GM13977 (cell line): ENCODE measurements around the gene CLDN4.
"Not testable (repeated sequence)": the region's sequence is repeated elsewhere in the genome, so short reads cannot be mapped to it uniquely, and the experiment has no call there.

Experiments used
- DNase-seq: peaks from one replicate; pipeline ENCODE4 v3.0.0; 2012; ENCODE audit warnings: low spot score
- in situ Hi-C: fragments of 300-500 bp; cut with MboI; formaldehyde crosslinking; loops from one replicate; pipeline ENCODE4 v1.12.0; 2022; ENCODE audit warnings: low sequenced_read_pairs, low pct_unique_long_range_greater_than_20kb, mixed read lengths, inconsistent platforms; ENCODE audit not compliant: unreplicated experiment
- TF ChIP-seq, protein P1 (sequence below): IDR thresholded peaks from 2 replicates; pipeline ENCODE4 v1.5.1; 2012; ENCODE audit warnings: mild to moderate bottlenecking, control low read depth; ENCODE audit not compliant: insufficient read depth; ENCODE audit errors: extremely low read depth, missing control alignments

The CLDN4 gene

DNA sequence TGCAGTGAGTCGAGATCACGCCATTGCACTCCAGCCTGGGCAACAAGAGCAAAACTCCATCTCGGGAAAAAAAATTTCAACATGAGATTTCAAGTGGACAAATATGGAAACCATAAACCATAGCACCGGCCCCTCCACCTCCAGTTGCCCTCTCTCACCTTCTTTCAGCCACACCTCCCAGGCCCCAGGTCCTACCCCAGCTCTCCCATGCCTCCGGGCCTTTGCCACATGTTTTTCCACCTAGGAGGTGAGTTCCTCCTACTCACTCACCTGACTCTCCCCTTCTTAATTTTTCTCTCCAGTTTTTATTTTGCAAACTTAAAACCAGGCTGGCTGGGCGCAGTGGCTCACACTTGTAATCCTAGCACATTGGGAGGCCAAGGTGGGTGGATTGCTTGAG, 13.7 kb upstream of the CLDN4 start:
- in situ Hi-C loops, result no loop called here
- no peak for DNase-seq
- TF ChIP-seq, protein P1, sequence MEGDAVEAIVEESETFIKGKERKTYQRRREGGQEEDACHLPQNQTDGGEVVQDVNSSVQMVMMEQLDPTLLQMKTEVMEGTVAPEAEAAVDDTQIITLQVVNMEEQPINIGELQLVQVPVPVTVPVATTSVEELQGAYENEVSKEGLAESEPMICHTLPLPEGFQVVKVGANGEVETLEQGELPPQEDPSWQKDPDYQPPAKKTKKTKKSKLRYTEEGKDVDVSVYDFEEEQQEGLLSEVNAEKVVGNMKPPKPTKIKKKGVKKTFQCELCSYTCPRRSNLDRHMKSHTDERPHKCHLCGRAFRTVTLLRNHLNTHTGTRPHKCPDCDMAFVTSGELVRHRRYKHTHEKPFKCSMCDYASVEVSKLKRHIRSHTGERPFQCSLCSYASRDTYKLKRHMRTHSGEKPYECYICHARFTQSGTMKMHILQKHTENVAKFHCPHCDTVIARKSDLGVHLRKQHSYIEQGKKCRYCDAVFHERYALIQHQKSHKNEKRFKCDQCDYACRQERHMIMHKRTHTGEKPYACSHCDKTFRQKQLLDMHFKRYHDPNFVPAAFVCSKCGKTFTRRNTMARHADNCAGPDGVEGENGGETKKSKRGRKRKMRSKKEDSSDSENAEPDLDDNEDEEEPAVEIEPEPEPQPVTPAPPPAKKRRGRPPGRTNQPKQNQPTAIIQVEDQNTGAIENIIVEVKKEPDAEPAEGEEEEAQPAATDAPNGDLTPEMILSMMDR, result no peak

DNA sequence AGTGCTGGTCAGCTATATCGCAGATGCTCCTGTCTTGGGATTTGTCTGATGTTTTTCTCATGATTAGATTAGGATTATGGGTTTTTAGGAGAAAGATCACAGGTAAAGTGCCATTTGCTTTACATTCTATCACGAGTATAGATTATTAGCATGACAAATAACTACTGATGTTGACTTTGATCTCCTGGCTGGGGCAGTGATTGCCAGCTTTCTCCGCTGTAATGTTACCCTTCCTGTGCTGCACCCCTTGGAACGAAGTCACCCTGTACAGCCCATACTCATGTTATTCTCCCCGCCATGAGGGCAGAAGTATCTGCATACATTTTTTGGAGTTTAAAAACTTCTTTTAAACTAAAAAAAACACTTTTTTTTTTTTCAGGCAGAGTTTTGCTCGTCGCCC, 10.8 kb upstream of the CLDN4 start:
- in situ Hi-C loops, result no loop called here
- no peak for DNase-seq
- TF ChIP-seq, protein P1, result no peak

DNA sequence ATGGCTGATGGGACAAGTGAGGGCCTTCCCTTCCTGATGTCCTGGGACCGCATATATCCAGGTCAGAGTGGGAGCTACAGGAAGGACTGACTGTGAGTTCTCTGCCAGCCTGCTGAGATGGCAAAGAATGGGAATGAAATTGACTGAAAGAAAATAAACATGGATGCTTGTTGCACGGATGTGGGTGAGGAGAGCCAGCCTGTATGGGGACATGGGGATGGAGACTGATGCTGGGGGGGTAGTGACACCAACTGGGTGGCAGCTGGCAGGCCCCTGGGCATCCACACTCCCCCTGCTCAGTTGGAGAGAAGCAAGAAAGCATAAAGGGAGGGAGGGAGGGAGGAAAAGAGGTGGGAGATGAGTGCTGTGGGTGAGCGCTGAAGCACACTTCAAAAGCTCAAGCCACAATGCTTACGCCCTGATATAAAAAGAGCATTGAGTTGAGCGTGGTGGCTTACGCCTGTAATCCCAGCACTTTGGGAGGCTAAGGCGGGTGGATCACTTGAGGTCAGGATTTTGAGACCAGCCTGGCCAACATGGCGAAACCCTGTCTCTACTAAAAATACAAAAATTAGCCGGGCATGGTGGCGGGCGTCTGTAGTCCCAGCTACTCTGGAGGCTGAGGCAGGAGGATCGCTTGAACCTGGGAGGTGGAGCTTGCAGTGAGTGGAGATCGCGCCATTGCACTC, 9.1 kb upstream of the CLDN4 start:
- in situ Hi-C loops, DNase-seq: not testable (repeated sequence)

DNA sequence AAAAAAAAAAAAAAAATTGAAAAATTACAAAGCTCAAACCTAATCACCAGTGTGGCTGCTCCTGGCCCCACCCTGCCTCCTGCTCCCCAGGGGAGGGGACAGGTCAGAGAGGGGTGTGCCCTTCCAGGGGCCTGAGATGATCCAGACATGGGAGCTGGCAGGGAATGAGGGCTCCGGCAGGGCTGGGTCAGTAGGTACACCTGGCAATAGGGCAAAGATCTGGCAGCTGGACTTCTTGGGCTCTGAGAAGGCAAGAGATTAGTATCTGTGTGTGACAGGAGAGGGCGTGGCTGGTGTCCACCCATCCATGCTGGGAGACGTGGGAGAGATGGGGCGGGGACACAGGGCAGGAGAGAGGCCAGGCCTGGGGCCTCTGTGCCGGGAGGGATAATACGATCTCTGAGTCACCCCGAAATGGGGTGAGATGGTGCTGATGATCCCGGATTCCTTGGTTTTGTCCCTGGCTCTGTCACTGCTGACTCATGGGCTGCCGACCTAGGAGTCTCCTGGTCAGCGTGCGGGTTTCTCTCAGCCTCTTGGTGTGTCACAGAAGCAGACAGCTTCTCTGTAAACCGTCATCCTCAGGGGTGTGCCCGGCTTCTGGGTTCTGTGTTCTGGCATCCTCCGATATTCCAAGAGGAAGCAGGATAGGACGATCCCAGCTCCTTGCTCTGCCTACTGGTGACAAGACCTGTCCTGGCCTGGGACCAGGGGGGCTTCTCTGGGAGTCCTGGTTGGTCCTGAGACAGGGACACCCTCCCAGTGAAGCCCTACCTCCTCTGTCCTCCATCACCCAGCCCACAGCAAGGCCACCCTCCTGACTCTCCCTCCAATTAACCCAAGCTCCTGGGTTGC, 8.2 kb upstream of the CLDN4 start:
- in situ Hi-C loops, result no loop called here
- DNase-seq, result no peak
- TF ChIP-seq, protein P1, result no peak

DNA sequence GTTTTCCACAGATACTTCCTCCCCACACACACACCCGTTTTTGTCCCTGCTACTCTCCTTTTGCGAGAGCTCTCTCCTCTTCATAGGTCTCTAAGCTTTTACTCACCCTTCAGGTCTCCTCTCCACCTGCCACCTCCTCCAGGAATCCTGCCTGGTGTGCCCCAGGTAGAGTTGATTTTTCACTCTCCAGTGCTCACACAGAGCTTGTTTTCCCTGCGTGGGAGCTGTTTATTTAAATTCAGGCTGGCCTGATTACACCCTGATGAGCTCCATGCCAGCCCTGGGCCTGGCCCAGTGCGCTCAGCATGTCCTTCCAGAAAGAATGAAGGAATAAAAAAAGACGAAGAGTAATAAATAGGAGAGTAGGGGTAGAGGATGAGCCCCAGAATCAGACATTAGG, 7.5 kb upstream of the CLDN4 start:
- DNase-seq, result no peak
- in situ Hi-C loops, result no loop called here
- TF ChIP-seq, protein P1, result no peak

DNA sequence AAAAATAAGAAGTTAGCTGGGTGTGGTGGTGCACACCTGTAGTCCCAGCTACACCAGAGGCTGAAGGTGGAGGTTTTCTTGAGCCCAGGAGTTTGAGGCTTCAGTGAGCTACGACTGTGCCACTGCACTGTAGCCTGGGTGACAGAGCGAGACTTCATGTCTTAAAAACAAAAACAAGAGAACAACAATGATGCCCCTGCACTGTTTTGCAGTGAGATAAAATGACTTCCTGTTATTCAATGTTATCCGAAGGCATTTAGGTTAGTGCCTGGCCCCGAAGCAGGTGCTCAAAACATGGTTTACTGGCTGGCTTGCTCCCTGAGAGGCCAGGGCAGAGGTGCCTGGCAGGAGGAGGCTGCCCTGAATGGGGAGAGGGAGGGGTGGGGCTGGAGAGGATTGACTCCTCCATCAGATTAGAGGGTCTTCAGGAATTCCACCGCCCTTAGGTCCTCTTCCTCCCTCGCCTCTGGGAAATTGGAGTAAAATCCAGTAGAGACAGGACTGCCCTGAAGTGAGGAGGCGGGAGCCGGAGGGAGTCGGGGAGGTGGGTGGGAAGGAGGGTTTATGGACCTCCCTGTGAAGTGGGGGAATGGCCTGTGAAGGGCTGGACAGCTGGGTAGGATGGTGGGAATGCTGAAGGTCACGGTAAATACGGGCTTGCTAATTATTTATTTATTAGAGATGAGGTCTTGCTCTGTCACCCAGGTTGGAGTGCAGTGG, 6.8 kb upstream of the CLDN4 start:
- no peak for DNase-seq
- in situ Hi-C loops, result no loop called here

More for the DNA sequence above, 6.8 kb upstream of the CLDN4 start:
- TF ChIP-seq, protein P1, result no peak
